Spleen (tissue), 11 donors: Measurements from ENCODE around the gene NLRP3. TPM values are rescaled to one million over a fixed set of nuclear protein-coding genes. Genes with fewer than 3 reads are reported as not detected.
"Not testable (repeated sequence)": the region's sequence is repeated elsewhere in the genome, so short reads cannot be mapped to it uniquely, and the experiment has no call there.

Source experiments
- DNase-seq: peaks from one replicate; pipeline ENCODE4 v3.0.0-alpha.2; 2020
- H3K27ac ChIP-seq, 8 donors: fragments of 200-600 bp; sonication (generic) in 7 of 8; 1 replicate in 4 of 8; 2 replicates in 4 of 8; pipeline versions ENCODE4 v1.5.0 to v1.8.0; 2016 to 2021; ENCODE audit warnings: inconsistent platforms in 4 of 8, mild to moderate bottlenecking in 4 of 8, moderate library complexity in 1 of 8
- H3K27me3 ChIP-seq, 7 donors: fragments of 200-600 bp; sonication (generic) in 6 of 7; replicated peaks in 1 of 7; 1 replicate in 4 of 7; 2 replicates in 3 of 7; pipeline versions ENCODE4 v1.5.0 to v1.8.0; 2016 to 2021; ENCODE audit warnings: inconsistent platforms in 3 of 7, mild to moderate bottlenecking in 1 of 7
- H3K36me3 ChIP-seq, 6 donors: fragments of 200-600 bp; sonication (generic) in 5 of 6; 1 replicate in 4 of 6; 2 replicates in 2 of 6; pipeline versions ENCODE4 v1.5.0 to v1.8.0; 2016 to 2021; ENCODE audit warnings: inconsistent platforms in 2 of 6
- H3K4me1 ChIP-seq, 6 donors: fragments of 200-600 bp; sonication (generic) in 5 of 6; 1 replicate in 3 of 6; 2 replicates in 3 of 6; pipeline versions ENCODE4 v1.5.0 to v1.8.0; 2016 to 2021; ENCODE audit warnings: inconsistent platforms in 3 of 6
- H3K4me3 ChIP-seq, 8 donors: fragments of 200-600 bp; sonication (generic) in 7 of 8; 1 replicate in 4 of 8; 2 replicates in 4 of 8; pipeline versions ENCODE4 v1.5.0 to v1.8.0; 2016 to 2021; ENCODE audit warnings: inconsistent platforms in 4 of 8, mild to moderate bottlenecking in 4 of 8, moderate library complexity in 2 of 8
- H3K9me3 ChIP-seq, 8 donors: fragments of 200-600 bp; sonication (generic) in 7 of 8; 1 replicate in 4 of 8; 2 replicates in 4 of 8; pipeline versions ENCODE4 v1.5.0 to v1.8.0; 2016 to 2021; ENCODE audit warnings: inconsistent platforms in 4 of 8
- POLR2A ChIP-seq, 3 donors: fragments of 450-650 bp; IDR thresholded peaks; one replicate each; pipeline ENCODE4 v1.5.1; 2017; ENCODE audit warnings: antibody characterized with exemption in 3 of 3, mild to moderate bottlenecking in 1 of 3
- POLR2AphosphoS5 ChIP-seq, 3 donors: sonication (generic); formaldehyde crosslinking; IDR thresholded peaks; one replicate each; pipeline ENCODE4 v1.5.1; 2017; ENCODE audit warnings: antibody characterized with exemption in 3 of 3
- WGBS, 5 donors: extraction: QIAGEN DNeasy Blood & Tissue Kit in 3 of 5; methylation state at CpG; one replicate each; pipeline versions ENCODE4 v1.1.5 to v1.1.7; 2013 to 2018; 5-methylcytosine and 5-hydroxymethylcytosine counted together
- intact Hi-C: fragments of 100-400 bp; cut with DNase I; formaldehyde crosslinking; loops from one replicate; pipeline ENCODE4 v1.15.0; 2023; ENCODE audit warnings: low total_unique reads
- polyA plus RNA-seq, 3 donors: library from polyadenylated mRNA; stranded (reverse); fragments of 200-250 nt; gene quantifications; one replicate each; pipeline ENCODE4 v1.2.1, GENCODE V29; 2013
- total RNA-seq, 7 donors: library from RNA; depleted of rRNA in 3 of 7; stranded (reverse); fragments of >200 nt in 3 of 7; fragmentation: NEBNext Ultra II Directional in 4 of 7; extraction: Animal tissue kit (Norgen Biotek cat#: 25700) in 4 of 7; gene quantifications; one replicate each; pipeline versions ENCODE4 v1.1.0 to v1.2.1, GENCODE V29; 2016 to 2021
- TF ChIP-seq, protein P1 (sequence below), 11 experiments: fragments of 200-600 bp in 7 of 11; fragments of 450-650 bp in 4 of 11; sonication (generic) in 4 of 11; IDR thresholded peaks in 8 of 11; conservative IDR thresholded peaks in 3 of 11; 1 replicate in 7 of 11; 2 replicates in 4 of 11; pipeline versions ENCODE4 v1.4.0 to v1.8.0; 2016 to 2021; ENCODE audit warnings: antibody characterized with exemption in 11 of 11, inconsistent platforms in 4 of 11, mild to moderate bottlenecking in 1 of 11
- donor health status: healthy with polysubstance abuse.
- donor health status: DM: no; HTN: no; CAD: no; lungs with moderate emphysema.
- donor health status: DM: no; HTN: no; CAD: no.
- donor health status: Bipolar disorder and iron deficiency.
- donor health status: healthy.
- donor health status: DM: no; HTN: no; CAD: no.
- donor health status: DM: yes; HTN: yes; CAD: no.

Gene NLRP3
- total and polyA plus RNA-seq, 10 donors = 1.2 to 17.0 (median 9.1) TPM

- no peaks in the 10 kb centered on the region for H3K27me3 ChIP-seq
- 86 to 97% (median 94%) methylated on average over 1 of the region's 1 CpG for WGBS, 5 donors
- intact Hi-C loops = loop anchor here (5.0 to 10.0 kb wide), 2 partner anchors 95 to 183 kb away; no protein-coding TSS in a partner anchor
Measured at GRCh38 chr1:247392088-247392487, 23.9 kb upstream of the NLRP3 start.

DNA sequence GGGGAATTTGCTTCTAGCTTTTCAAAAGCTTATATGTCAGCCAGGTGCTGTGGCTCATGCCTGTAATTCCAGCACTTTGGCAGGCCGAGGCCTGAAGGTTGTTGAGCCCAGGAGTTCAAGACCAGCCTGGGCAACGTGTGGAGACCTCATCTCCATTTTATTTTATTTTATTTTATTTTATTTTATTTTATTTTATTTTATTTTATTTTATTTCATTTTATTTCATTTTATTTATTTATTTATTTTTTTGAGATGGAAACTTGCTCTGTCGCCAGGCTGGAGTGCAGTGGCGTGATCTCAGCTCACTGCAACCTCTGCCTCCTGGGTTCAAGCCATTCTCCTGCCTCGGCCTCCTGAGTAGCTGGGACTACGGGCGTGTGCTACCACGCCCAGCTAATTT is 20.9 kb upstream of the NLRP3 start:
- intact Hi-C loops = loop anchor here (10.0 kb wide), 1 partner anchor 180 kb away; no protein-coding TSS in a partner anchor

More at GRCh38 chr1:247392088-247392487, 23.9 kb upstream of the NLRP3 start:
- H3K9me3 ChIP-seq = no peaks in the 10 kb centered on the region
- peaks cover 0 to 23% (median 16%) of the 10 kb centered on the region in 6 donors for H3K4me1 ChIP-seq
- TF ChIP-seq, protein P1, sequence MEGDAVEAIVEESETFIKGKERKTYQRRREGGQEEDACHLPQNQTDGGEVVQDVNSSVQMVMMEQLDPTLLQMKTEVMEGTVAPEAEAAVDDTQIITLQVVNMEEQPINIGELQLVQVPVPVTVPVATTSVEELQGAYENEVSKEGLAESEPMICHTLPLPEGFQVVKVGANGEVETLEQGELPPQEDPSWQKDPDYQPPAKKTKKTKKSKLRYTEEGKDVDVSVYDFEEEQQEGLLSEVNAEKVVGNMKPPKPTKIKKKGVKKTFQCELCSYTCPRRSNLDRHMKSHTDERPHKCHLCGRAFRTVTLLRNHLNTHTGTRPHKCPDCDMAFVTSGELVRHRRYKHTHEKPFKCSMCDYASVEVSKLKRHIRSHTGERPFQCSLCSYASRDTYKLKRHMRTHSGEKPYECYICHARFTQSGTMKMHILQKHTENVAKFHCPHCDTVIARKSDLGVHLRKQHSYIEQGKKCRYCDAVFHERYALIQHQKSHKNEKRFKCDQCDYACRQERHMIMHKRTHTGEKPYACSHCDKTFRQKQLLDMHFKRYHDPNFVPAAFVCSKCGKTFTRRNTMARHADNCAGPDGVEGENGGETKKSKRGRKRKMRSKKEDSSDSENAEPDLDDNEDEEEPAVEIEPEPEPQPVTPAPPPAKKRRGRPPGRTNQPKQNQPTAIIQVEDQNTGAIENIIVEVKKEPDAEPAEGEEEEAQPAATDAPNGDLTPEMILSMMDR (IDR thresholded peaks at IDR 0.05 in 8 of 11, conservative IDR thresholded peaks at IDR 0.05 in 3 of 11) = no peak
- H3K4me3 ChIP-seq = no peak overlapping the region
- no peaks in the 10 kb centered on the region for H3K36me3 ChIP-seq
- no peak for DNase-seq
- peak overlapping the region in 1 of 8 donors; percentile 86 for H3K27ac ChIP-seq

DNA sequence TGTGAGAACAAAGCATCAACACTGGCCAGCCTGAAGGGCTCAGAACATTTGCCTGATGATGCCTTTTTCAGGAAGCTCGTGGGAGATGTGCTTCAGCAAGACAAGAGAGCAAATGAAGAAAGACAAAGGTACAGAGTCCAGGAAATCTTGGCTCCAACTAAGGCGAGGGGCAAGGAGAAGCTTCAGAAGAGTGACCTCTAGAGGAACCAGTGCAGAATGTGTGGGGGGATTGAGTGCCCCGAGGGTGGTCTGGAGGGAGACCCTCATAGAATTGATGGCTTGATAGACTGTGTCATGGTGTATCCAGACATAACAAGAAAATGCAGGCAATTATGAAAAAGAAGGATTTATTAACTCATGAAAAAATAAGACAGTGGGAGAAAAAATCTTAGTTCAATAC is 15.3 kb upstream of the NLRP3 start:
- H3K9me3 ChIP-seq = no peaks in the 10 kb centered on the region
- intact Hi-C loops = no loop called here
- H3K4me3 ChIP-seq = no peak overlapping the region

More for the DNA sequence above, 20.9 kb upstream of the NLRP3 start:
- DNase-seq, H3K27me3 ChIP-seq, H3K4me3 ChIP-seq, H3K36me3 ChIP-seq, H3K27ac ChIP-seq, H3K9me3 ChIP-seq: not testable (repeated sequence)
- peaks cover 0 to 14% (median 8%) of the 10 kb centered on the region in 6 donors for H3K4me1 ChIP-seq
- 74 to 82% (median 79%) methylated on average over 8 of the region's 8 CpGs for WGBS, 5 donors

DNA sequence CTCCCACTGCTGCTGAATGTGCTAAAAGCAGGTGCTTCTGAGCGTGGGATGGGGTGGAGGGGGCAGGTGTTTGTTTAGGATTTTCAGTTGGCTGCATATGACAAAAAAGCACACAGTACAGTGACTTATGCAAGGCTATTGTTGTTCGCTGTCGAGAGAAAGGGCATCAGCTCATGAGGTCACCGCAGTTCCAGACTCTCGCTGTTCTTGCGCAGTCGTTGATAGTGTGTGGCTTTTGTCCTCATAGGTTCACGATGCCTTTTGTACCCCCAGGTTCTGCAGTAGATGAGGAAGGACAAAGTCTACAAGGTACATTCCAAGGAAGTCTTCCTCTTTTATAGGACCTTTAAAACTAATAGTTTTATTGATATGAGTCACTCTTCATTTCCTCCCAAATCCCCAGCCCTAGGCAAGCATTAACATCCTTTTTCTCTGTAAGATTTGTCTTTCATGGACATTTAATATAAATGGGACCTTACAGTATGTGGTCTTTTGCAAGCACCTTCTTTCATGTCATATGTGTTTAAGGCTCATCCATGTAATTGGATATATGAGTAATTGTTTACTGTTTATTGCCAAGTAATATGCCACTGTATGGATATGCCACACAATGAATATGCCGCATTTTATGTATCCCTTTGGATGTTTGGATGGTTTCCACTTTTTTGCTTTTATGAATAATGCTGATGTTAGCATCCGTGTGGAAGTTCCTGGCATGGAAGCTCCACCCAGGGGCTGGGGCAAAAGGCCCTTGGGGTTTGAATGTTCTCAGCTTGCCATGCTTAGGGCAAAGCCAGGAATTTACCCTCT is 14.5 kb upstream of the NLRP3 start:
- no peaks in the 10 kb centered on the region for H3K36me3 ChIP-seq
- no peak for DNase-seq
- no peak overlapping the region for H3K4me3 ChIP-seq
- no peaks in the 10 kb centered on the region for H3K27me3 ChIP-seq
- intact Hi-C loops = no loop called here
- H3K4me1 ChIP-seq = peaks cover 0 to 14% (median 0%) of the 10 kb centered on the region in 6 donors
- 76 to 85% (median 82%) methylated on average over 10 of the region's 10 CpGs for WGBS, 5 donors
- H3K27ac ChIP-seq = peak overlapping the region in 3 of 8 donors; percentile 23 to 79 (median 70)
- H3K9me3 ChIP-seq = no peaks in the 10 kb centered on the region
- no peak for TF ChIP-seq POLR2A (IDR thresholded peaks at IDR 0.05)
- TF ChIP-seq POLR2AphosphoS5 (IDR thresholded peaks at IDR 0.05) = no peak

More for the DNA sequence above, 15.3 kb upstream of the NLRP3 start:
- TF ChIP-seq, protein P1 (IDR thresholded peaks at IDR 0.05 in 8 of 11, conservative IDR thresholded peaks at IDR 0.05 in 3 of 11) = no peak
- TF ChIP-seq POLR2AphosphoS5 (IDR thresholded peaks at IDR 0.05) = no peak
- TF ChIP-seq POLR2A (IDR thresholded peaks at IDR 0.05) = no peak
- DNase-seq = no peak
- Histone ChIP-seq H3K36me3 (no peaks in the 10 kb centered on the region), H3K27ac (peak overlapping the region in 2 of 8 donors; percentile 70 to 79), H3K27me3 (no peaks in the 10 kb centered on the region), H3K4me1 (peaks cover 0 to 14% (median 0%) of the 10 kb centered on the region in 6 donors)
- WGBS, 5 donors = 28 to 54% (median 38%) methylated on average over 3 of the region's 3 CpGs

GRCh38 chr1:247402120-247402675 is 13.8 kb upstream of the NLRP3 start:
- H3K36me3 ChIP-seq = no peaks in the 10 kb centered on the region
- H3K4me1 ChIP-seq = peaks cover 0 to 21% (median 5%) of the 10 kb centered on the region in 6 donors
- no peaks in the 10 kb centered on the region for H3K27me3 ChIP-seq
- peak overlapping the region in 3 of 8 donors; percentile 23 to 79 (median 70) for H3K27ac ChIP-seq
- no peak overlapping the region for H3K4me3 ChIP-seq
- TF ChIP-seq POLR2A (IDR thresholded peaks at IDR 0.05) = no peak
- TF ChIP-seq POLR2AphosphoS5 (IDR thresholded peaks at IDR 0.05) = no peak
- TF ChIP-seq, protein P1 (IDR thresholded peaks at IDR 0.05 in 8 of 11, conservative IDR thresholded peaks at IDR 0.05 in 3 of 11) = no peak
- intact Hi-C loops = no loop called here
- no peaks in the 10 kb centered on the region for H3K9me3 ChIP-seq
- DNase-seq = no peak
- 59 to 78% (median 68%) methylated on average over 7 of the region's 7 CpGs for WGBS, 5 donors
